MM.1S (cell line): ENCODE measurements around the gene LTBP1.

Experiments
- DNase-seq: peaks from one replicate; pipeline ENCODE4 v3.0.0-alpha.2; 2015
- H2AFZ ChIP-seq: fragments of 300-600 bp; sonication (generic); 2 replicates; pipeline ENCODE4 v1.6.0; 2016; ENCODE audit warnings: antibody characterized with exemption, low read length
- H3F3A ChIP-seq: fragments of 300-600 bp; sonication (generic); 2 replicates; pipeline ENCODE4 v1.6.1; 2016; ENCODE audit warnings: mild to moderate bottlenecking, antibody characterized with exemption, low read length, moderate library complexity, mixed read lengths; ENCODE audit not compliant: insufficient read depth
- H3K27ac ChIP-seq: fragments of 300-600 bp; sonication (generic); 2 replicates; pipeline ENCODE4 v1.5.1; 2016; ENCODE audit warnings: mild to moderate bottlenecking, low read length
- H3K27me3 ChIP-seq: fragments of 300-600 bp; sonication (generic); replicated peaks from 2 replicates; pipeline ENCODE4 v1.6.0; 2016; ENCODE audit warnings: low read length; ENCODE audit not compliant: insufficient read depth
- H3K36me3 ChIP-seq: fragments of 300-600 bp; sonication (generic); replicated peaks from 2 replicates; pipeline ENCODE4 v1.6.1; 2016; ENCODE audit warnings: mild to moderate bottlenecking, low read length, mixed read lengths; ENCODE audit not compliant: insufficient read depth
- H3K4me1 ChIP-seq: fragments of 300-600 bp; sonication (generic); 2 replicates; pipeline ENCODE4 v1.6.1; 2016; ENCODE audit warnings: low read length, mixed read lengths
- H3K4me2 ChIP-seq: fragments of 300-600 bp; sonication (generic); 2 replicates; pipeline ENCODE4 v1.6.0; 2016; ENCODE audit warnings: low read depth, low read length
- H3K4me3 ChIP-seq: fragments of 300-600 bp; sonication (generic); 2 replicates; pipeline ENCODE4 v1.5.1; 2016; ENCODE audit warnings: low read length, mixed read lengths
- H3K79me2 ChIP-seq: fragments of 300-600 bp; sonication (generic); 2 replicates; pipeline ENCODE4 v1.6.1; 2016; ENCODE audit warnings: mixed run types, low read length, mixed read lengths
- H3K9ac ChIP-seq: fragments of 300-600 bp; sonication (generic); 2 replicates; pipeline ENCODE4 v1.6.1; 2016; ENCODE audit warnings: low read length, mixed read lengths
- H3K9me2 ChIP-seq: fragments of 300-600 bp; sonication (generic); replicated peaks from 2 replicates; pipeline ENCODE4 v1.6.1; 2016; ENCODE audit warnings: mild to moderate bottlenecking, low read length, mixed read lengths; ENCODE audit not compliant: insufficient read depth
- H3K9me3 ChIP-seq: fragments of 300-600 bp; sonication (generic); replicated peaks from 2 replicates; pipeline ENCODE4 v1.6.1; 2016; ENCODE audit warnings: mild to moderate bottlenecking, low read length, mixed read lengths; ENCODE audit not compliant: insufficient read depth
- H4K20me1 ChIP-seq: fragments of 300-600 bp; sonication (generic); 2 replicates; pipeline ENCODE4 v1.6.1; 2016; ENCODE audit warnings: mild to moderate bottlenecking, low read length, moderate library complexity, mixed read lengths; ENCODE audit not compliant: insufficient read depth
- CTCF ChIP-seq: fragments of 300-600 bp; sonication (generic); IDR thresholded peaks from 2 replicates; pipeline ENCODE4 v1.5.1; 2016; ENCODE audit warnings: antibody characterized with exemption, low read length, mixed read lengths
- EZH2 ChIP-seq: fragments of 300-600 bp; sonication (generic); optimal IDR thresholded peaks from 2 replicates; pipeline ENCODE3; 2017; ENCODE audit warnings: low read depth, mild to moderate bottlenecking, antibody characterized with exemption, low read length, mixed read lengths
- EZH2phosphoT487 ChIP-seq: fragments of 300-600 bp; sonication (generic); IDR thresholded peaks from 2 replicates; pipeline ENCODE4 v1.6.1; 2018; ENCODE audit warnings: antibody characterized with exemption, low read length

Gene LTBP1

GRCh38 chr2:33262097-33262496 is 315.3 kb downstream of the LTBP1 start:
- Histone ChIP-seq H3K4me2 (no peak overlapping the region), H3K9ac (no peak overlapping the region), H4K20me1 (no peaks in the 10 kb centered on the region), H3K79me2 (no peaks in the 10 kb centered on the region), H3K4me1 (no peaks in the 10 kb centered on the region), H3K9me2 (no peaks in the 10 kb centered on the region), H3K4me3 (no peak overlapping the region), H3K9me3 (no peaks in the 10 kb centered on the region), H3K27me3 (no peaks in the 10 kb centered on the region), H3K36me3 (no peaks in the 10 kb centered on the region), H3K27ac (no peak overlapping the region), H2AFZ (no peak overlapping the region), H3F3A (no peaks in the 10 kb centered on the region)
- DNase-seq: no peak
- no peak for TF ChIP-seq EZH2
- no peak for TF ChIP-seq EZH2phosphoT487
- TF ChIP-seq CTCF: no peak

- TF ChIP-seq CTCF: no peak
- no peak for TF ChIP-seq EZH2
- no peak for TF ChIP-seq EZH2phosphoT487
- Histone ChIP-seq H3F3A (no peaks in the 10 kb centered on the region), H3K9ac (no peak overlapping the region), H3K27me3 (no peaks in the 10 kb centered on the region), H3K9me3 (no peaks in the 10 kb centered on the region), H3K4me1 (no peaks in the 10 kb centered on the region), H2AFZ (no peak overlapping the region), H3K9me2 (no peaks in the 10 kb centered on the region), H3K4me2 (no peak overlapping the region), H4K20me1 (no peaks in the 10 kb centered on the region), H3K4me3 (no peak overlapping the region), H3K27ac (no peak overlapping the region), H3K36me3 (no peaks in the 10 kb centered on the region), H3K79me2 (no peaks in the 10 kb centered on the region)
- DNase-seq: no peak
Observed at GRCh38 chr2:33264766-33265165, 318.0 kb downstream of the LTBP1 start.

- no peak for DNase-seq
- Histone ChIP-seq H3K9me2 (no peaks in the 10 kb centered on the region), H3K4me1 (no peaks in the 10 kb centered on the region), H3K79me2 (no peaks in the 10 kb centered on the region), H3F3A (no peaks in the 10 kb centered on the region), H3K27ac (no peak overlapping the region), H3K27me3 (no peaks in the 10 kb centered on the region), H3K36me3 (no peaks in the 10 kb centered on the region), H3K9ac (no peak overlapping the region), H3K9me3 (no peaks in the 10 kb centered on the region), H2AFZ (no peak overlapping the region), H3K4me2 (no peak overlapping the region), H3K4me3 (no peak overlapping the region), H4K20me1 (no peaks in the 10 kb centered on the region)
- TF ChIP-seq EZH2 (no peak), EZH2phosphoT487 (no peak), CTCF (no peak)
Observed at GRCh38 chr2:33265584-33266338, 319.0 kb downstream of the LTBP1 start.
